ENCODE data around the gene USP11. TPM values are rescaled to one million over a fixed set of nuclear protein-coding genes. Genes with fewer than 3 reads are reported as not detected.

The USP11 gene
- total RNA-seq, 6 donors from 2014 or later = 42.9 to 103 (median 60.0) TPM

DNA sequence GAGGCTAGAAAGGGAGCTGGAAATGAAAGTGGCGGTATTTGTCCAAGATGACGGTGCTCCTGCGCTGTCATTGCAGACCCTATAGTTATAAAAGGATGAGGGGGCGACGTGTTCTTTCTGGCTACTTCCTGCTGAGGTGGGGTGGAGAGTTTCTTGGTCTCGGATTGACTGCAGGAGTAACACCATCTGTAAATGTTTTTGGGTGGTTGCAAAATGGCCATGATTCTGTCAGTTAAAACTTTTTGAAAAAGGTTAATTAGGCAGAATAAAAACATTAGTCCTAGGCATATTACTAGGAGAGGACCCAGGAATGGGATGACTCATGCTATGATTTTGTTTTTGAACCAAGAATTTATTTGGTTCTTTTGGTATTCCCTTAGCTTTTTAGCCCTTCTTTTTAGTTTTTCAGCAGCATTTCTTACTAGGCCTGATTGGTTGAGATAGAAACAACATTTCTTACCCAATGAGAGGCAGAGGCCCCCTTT lies 53.1 kb downstream of the USP11 start:
- 43 to 44% methylated on average over 6 of the region's 6 CpGs for WGBS, 2 donors
- TF ChIP-seq EP300 (IDR thresholded peaks at IDR 0.05) = no peak
- TF ChIP-seq POLR2AphosphoS5 (IDR thresholded peaks at IDR 0.05) = no peak
- TF ChIP-seq POLR2A (IDR thresholded peaks at IDR 0.05) = no peak
- TF ChIP-seq, protein P1, sequence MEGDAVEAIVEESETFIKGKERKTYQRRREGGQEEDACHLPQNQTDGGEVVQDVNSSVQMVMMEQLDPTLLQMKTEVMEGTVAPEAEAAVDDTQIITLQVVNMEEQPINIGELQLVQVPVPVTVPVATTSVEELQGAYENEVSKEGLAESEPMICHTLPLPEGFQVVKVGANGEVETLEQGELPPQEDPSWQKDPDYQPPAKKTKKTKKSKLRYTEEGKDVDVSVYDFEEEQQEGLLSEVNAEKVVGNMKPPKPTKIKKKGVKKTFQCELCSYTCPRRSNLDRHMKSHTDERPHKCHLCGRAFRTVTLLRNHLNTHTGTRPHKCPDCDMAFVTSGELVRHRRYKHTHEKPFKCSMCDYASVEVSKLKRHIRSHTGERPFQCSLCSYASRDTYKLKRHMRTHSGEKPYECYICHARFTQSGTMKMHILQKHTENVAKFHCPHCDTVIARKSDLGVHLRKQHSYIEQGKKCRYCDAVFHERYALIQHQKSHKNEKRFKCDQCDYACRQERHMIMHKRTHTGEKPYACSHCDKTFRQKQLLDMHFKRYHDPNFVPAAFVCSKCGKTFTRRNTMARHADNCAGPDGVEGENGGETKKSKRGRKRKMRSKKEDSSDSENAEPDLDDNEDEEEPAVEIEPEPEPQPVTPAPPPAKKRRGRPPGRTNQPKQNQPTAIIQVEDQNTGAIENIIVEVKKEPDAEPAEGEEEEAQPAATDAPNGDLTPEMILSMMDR (IDR thresholded peaks at IDR 0.05) = no peak
- H3K9me3 ChIP-seq = no peaks in the 10 kb centered on the region

GRCh38 chrX:47293106-47293505 lies 60.3 kb downstream of the USP11 start:
- no peaks in the 10 kb centered on the region for H3K36me3 ChIP-seq
- 56 to 86% methylated on average over 4 to 5 of the region's 5 CpGs for WGBS, 2 donors

More for the DNA sequence above, 53.1 kb downstream of the USP11 start:
- no peak overlapping the region for H3K4me3 ChIP-seq
- H3K4me1 ChIP-seq = no peaks in the 10 kb centered on the region
- no peak overlapping the region for H3K27ac ChIP-seq
- no peak for ATAC-seq (ENCODE audit: low FRiP score in 2 of 2)
- no peaks in the 10 kb centered on the region for H3K36me3 ChIP-seq
- no peak for DNase-seq
- H3K27me3 ChIP-seq = no peaks in the 10 kb centered on the region

DNA sequence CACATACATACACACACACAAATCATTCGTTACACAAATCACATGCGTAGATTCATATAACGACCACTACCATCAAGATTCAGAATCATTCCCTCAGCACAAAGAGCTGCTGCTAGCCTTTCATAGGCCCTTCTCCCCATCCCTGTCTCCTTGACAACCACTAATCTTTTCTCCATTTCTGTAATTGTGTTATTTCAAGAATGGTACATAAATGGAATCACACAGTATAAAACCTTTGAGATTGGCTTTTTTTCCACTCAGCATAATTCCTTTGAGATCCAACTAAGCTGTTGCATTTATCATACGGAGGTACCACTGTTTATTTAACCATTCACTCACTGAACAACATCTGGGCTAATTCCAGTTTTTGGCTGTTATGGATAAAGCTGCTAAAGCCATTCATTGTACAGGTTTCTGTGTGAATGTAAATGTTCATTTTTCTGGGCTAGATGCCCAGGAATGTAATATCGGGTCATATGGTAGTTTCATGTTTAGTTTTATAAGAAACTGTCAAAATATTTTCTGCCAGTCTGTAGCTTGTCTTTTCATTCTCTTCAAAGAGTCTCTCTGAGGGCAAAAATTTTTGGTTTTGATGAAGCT lies 64.1 kb downstream of the USP11 start:
- H3K36me3 ChIP-seq = no peaks in the 10 kb centered on the region
- DNase-seq = no peak
- H3K4me1 ChIP-seq = no peaks in the 10 kb centered on the region
- H3K9me3 ChIP-seq = no peaks in the 10 kb centered on the region
- ATAC-seq (ENCODE audit: low FRiP score in 2 of 2) = no peak
- H3K27ac ChIP-seq = peak overlapping the region in 1 of 4 donors; percentile 67
- H3K27me3 ChIP-seq = no peaks in the 10 kb centered on the region
- no peak overlapping the region for H3K4me3 ChIP-seq
- TF ChIP-seq, protein P1 (IDR thresholded peaks at IDR 0.05) = no peak
- TF ChIP-seq EP300 (IDR thresholded peaks at IDR 0.05) (no peak), POLR2A (IDR thresholded peaks at IDR 0.05) (no peak), POLR2AphosphoS5 (IDR thresholded peaks at IDR 0.05) (no peak)
- 61 to 70% methylated on average over 5 of the region's 5 CpGs for WGBS, 2 donors

More at GRCh38 chrX:47293106-47293505, 60.3 kb downstream of the USP11 start:
- H3K27me3 ChIP-seq = no peaks in the 10 kb centered on the region
- no peak overlapping the region for H3K4me3 ChIP-seq
- TF ChIP-seq POLR2A (IDR thresholded peaks at IDR 0.05) (no peak), POLR2AphosphoS5 (IDR thresholded peaks at IDR 0.05) (no peak), EP300 (IDR thresholded peaks at IDR 0.05) (no peak)
- TF ChIP-seq, protein P1 (IDR thresholded peaks at IDR 0.05) = no peak
- no peaks in the 10 kb centered on the region for H3K4me1 ChIP-seq
- no peak overlapping the region for H3K27ac ChIP-seq
- no peak for ATAC-seq (ENCODE audit: low FRiP score in 2 of 2)
- H3K9me3 ChIP-seq = no peaks in the 10 kb centered on the region
- DNase-seq = no peak

GRCh38 chrX:47297874-47298273 lies 65.1 kb downstream of the USP11 start:
- TF ChIP-seq EP300 (IDR thresholded peaks at IDR 0.05) (peak in 1 of 4 donors; percentile 63), POLR2A (IDR thresholded peaks at IDR 0.05) (peak in 1 of 4 donors; percentile 17), POLR2AphosphoS5 (IDR thresholded peaks at IDR 0.05) (peak in 1 of 2 donors; percentile 27)
- TF ChIP-seq, protein P1 (IDR thresholded peaks at IDR 0.05) = no peak
- DNase-seq (peak in 1 of 2 donors; percentile 62), ATAC-seq (ENCODE audit: low FRiP score in 2 of 2) (no peak)
- H3K4me3 ChIP-seq = no peak overlapping the region
- 65 to 84% methylated on average over 5 of the region's 5 CpGs for WGBS, 2 donors
- H3K36me3 ChIP-seq = no peaks in the 10 kb centered on the region
- H3K27me3 ChIP-seq = no peaks in the 10 kb centered on the region
- no peaks in the 10 kb centered on the region for H3K9me3 ChIP-seq
- H3K27ac ChIP-seq = peak overlapping the region in 3 of 4 donors; percentile 21 to 59 (median 56)
- H3K4me1 ChIP-seq = no peaks in the 10 kb centered on the region

Small RNAs within 50 kb of the gene (small RNA-seq; reads per million reads assigned to genes)
- 0 reads per million in 4 donors for gene RN7SL785P

Other genes with a start within 250 kb of the USP11 start
- gene RGN, start 154.6 kb upstream of the USP11 start, total RNA-seq = 10 to 100 TPM in 3 of 6 donors, 1 to 10 TPM in 3; 7.3 to 51.3 (median 9.6) TPM
- 10 to 100 TPM; 41.9 to 77.5 (median 66.7) TPM for gene NDUFB11, start 88.3 kb upstream of the USP11 start, total RNA-seq
- gene RBM10, start 87.8 kb upstream of the USP11 start, total RNA-seq = 10 to 100 TPM; 29.2 to 59.7 (median 32.5) TPM
- 100 to 1,000 TPM; 128 to 186 (median 173) TPM for gene UBA1, start 39.2 kb upstream of the USP11 start, total RNA-seq
- 10 to 100 TPM; 59.2 to 91.0 (median 78.5) TPM for gene CDK16, start 14.3 kb upstream of the USP11 start, total RNA-seq
- gene ZNF157, start 137.6 kb downstream of the USP11 start, total RNA-seq = 1 to 10 TPM in 2 of 6 donors, under 1 TPM in 1, not detected in 3; 0.15 to 1.9 (median 1.0) TPM

Measured in upper lobe of left lung (tissue), 6 donors.